Tibial nerve (tissue), 4 donors: Measurements from ENCODE around the gene RENBP. TPM values are rescaled to one million over a fixed set of nuclear protein-coding genes. Genes with fewer than 3 reads are reported as not detected.

Experiments used
- DNase-seq, 2 donors: peaks; one replicate each; pipeline ENCODE4 v3.0.0-alpha.2; 2019; ENCODE audit warnings: low spot score in 2 of 2
- H3K27ac ChIP-seq, 4 donors: fragments of 200-600 bp; sonication (generic) in 3 of 4; one replicate each; pipeline ENCODE4 v1.5.1; 2017 to 2019; ENCODE audit warnings: mild to moderate bottlenecking in 1 of 4
- H3K27me3 ChIP-seq, 2 donors: fragments of 200-600 bp; sonication (generic) in 1 of 2; one replicate each; pipeline versions ENCODE4 v1.5.1 to v1.6.0; 2017 to 2019
- H3K36me3 ChIP-seq, 3 donors: fragments of 200-600 bp; sonication (generic); one replicate each; pipeline ENCODE4 v1.5.1; 2018 to 2019
- H3K4me1 ChIP-seq, 4 donors: fragments of 200-600 bp; sonication (generic) in 3 of 4; one replicate each; pipeline ENCODE4 v1.5.1; 2017 to 2019
- H3K4me3 ChIP-seq, 4 donors: fragments of 200-600 bp; sonication (generic) in 3 of 4; one replicate each; pipeline ENCODE4 v1.5.1; 2017 to 2019; ENCODE audit warnings: mild to moderate bottlenecking in 1 of 4, moderate library complexity in 1 of 4
- H3K9me3 ChIP-seq, 4 donors: fragments of 200-600 bp; sonication (generic) in 3 of 4; one replicate each; pipeline ENCODE4 v1.5.1; 2017 to 2019
- CTCF ChIP-seq, 5 experiments: fragments of 200-600 bp in 3 of 5; fragments of 450-650 bp in 2 of 5; sonication (generic) in 3 of 5; IDR thresholded peaks; one replicate each; pipeline ENCODE4 v1.5.1; 2016 to 2019; ENCODE audit warnings: antibody characterized with exemption in 5 of 5, mild to moderate bottlenecking in 3 of 5, moderate library complexity in 2 of 5
- EP300 ChIP-seq, 2 donors: sonication (generic); formaldehyde crosslinking; IDR thresholded peaks; one replicate each; pipeline ENCODE4 v1.6.1; 2017; ENCODE audit warnings: antibody characterized with exemption in 2 of 2, mild to moderate bottlenecking in 1 of 2
- POLR2A ChIP-seq, 2 donors: fragments of 450-650 bp; IDR thresholded peaks; one replicate each; pipeline ENCODE4 v1.6.1; 2017; ENCODE audit warnings: antibody characterized with exemption in 2 of 2, mild to moderate bottlenecking in 2 of 2, moderate library complexity in 2 of 2
- WGBS, 2 donors: methylation state at CpG; one replicate each; pipeline ENCODE4 v1.1.5; 2018; 5-methylcytosine and 5-hydroxymethylcytosine counted together
- total RNA-seq, 4 donors: library from RNA; depleted of rRNA; stranded (reverse); fragments of >200 nt; gene quantifications; one replicate each; pipeline ENCODE4 v1.1.0, GENCODE V29; 2016

The RENBP gene
- total RNA-seq, 4 donors from 2014 or later: 12.1 to 28.8 (median 17.8) TPM

- Histone ChIP-seq H3K27ac (peak overlapping the region in 3 of 4 donors; percentile 96 to 98 (median 98)), H3K27me3 (no peaks in the 10 kb centered on the region), H3K4me3 (no peak overlapping the region), H3K9me3 (no peaks in the 10 kb centered on the region), H3K36me3 (peaks cover 0 to 15% (median 0%) of the 10 kb centered on the region in 3 donors), H3K4me1 (peaks cover 0 to 52% (median 32%) of the 10 kb centered on the region in 4 donors)
- no peak for DNase-seq
- TF ChIP-seq POLR2A (IDR thresholded peaks at IDR 0.05): no peak
- TF ChIP-seq CTCF (IDR thresholded peaks at IDR 0.05): no peak
- no peak for TF ChIP-seq EP300 (IDR thresholded peaks at IDR 0.05)
- 56 to 67% methylated on average over 16 of the region's 16 CpGs for WGBS, 2 donors
These were observed 23.2 kb upstream of the RENBP start for GRCh38 chrX:153967536-153968224.

GRCh38 chrX:153966841-153967535, 22.5 kb upstream of the RENBP start:
- TF ChIP-seq EP300 (IDR thresholded peaks at IDR 0.05): no peak
- TF ChIP-seq CTCF (IDR thresholded peaks at IDR 0.05): no peak
- TF ChIP-seq POLR2A (IDR thresholded peaks at IDR 0.05): no peak
- Histone ChIP-seq H3K4me3 (no peak overlapping the region), H3K4me1 (peaks cover 0 to 52% (median 32%) of the 10 kb centered on the region in 4 donors), H3K27me3 (no peaks in the 10 kb centered on the region), H3K36me3 (peaks cover 0 to 20% (median 0%) of the 10 kb centered on the region in 3 donors), H3K9me3 (no peaks in the 10 kb centered on the region), H3K27ac (peak overlapping the region; percentile 13 to 98 (median 97))
- no peak for DNase-seq
- 47 to 77% methylated on average over 6 to 14 of the region's 14 CpGs for WGBS, 2 donors

GRCh38 chrX:153966283-153966688, 21.8 kb upstream of the RENBP start:
- H3K4me3 ChIP-seq: no peak overlapping the region
- DNase-seq: no peak
- TF ChIP-seq POLR2A (IDR thresholded peaks at IDR 0.05): no peak
- TF ChIP-seq CTCF (IDR thresholded peaks at IDR 0.05): no peak
- TF ChIP-seq EP300 (IDR thresholded peaks at IDR 0.05): no peak
- H3K27ac ChIP-seq: peak overlapping the region in 3 of 4 donors; percentile 96 to 98 (median 98)
- 27 to 82% methylated on average over 8 to 10 of the region's 15 CpGs for WGBS, 2 donors
- peaks cover 0 to 52% (median 32%) of the 10 kb centered on the region in 4 donors for H3K4me1 ChIP-seq
- H3K9me3 ChIP-seq: no peaks in the 10 kb centered on the region
- no peaks in the 10 kb centered on the region for H3K27me3 ChIP-seq
- H3K36me3 ChIP-seq: peaks cover 0 to 27% (median 0%) of the 10 kb centered on the region in 3 donors

GRCh38 chrX:153965406-153965805, 21.0 kb upstream of the RENBP start:
- Histone ChIP-seq H3K27me3 (no peaks in the 10 kb centered on the region), H3K4me3 (no peak overlapping the region), H3K27ac (peak overlapping the region in 2 of 4 donors; percentile 96 to 98), H3K36me3 (peaks cover 0 to 36% (median 0%) of the 10 kb centered on the region in 3 donors), H3K9me3 (no peaks in the 10 kb centered on the region), H3K4me1 (peaks cover 0 to 52% (median 32%) of the 10 kb centered on the region in 4 donors)
- TF ChIP-seq EP300 (IDR thresholded peaks at IDR 0.05): no peak
- DNase-seq: no peak
- 33 to 81% methylated on average over 3 to 5 of the region's 5 CpGs for WGBS, 2 donors

GRCh38 chrX:153964105-153964504, 19.7 kb upstream of the RENBP start:
- no peak for DNase-seq
- WGBS, 2 donors: 70 to 87% methylated on average over 2 to 14 of the region's 14 CpGs
- H3K27me3 ChIP-seq: no peaks in the 10 kb centered on the region
- peaks cover 0 to 46% (median 29%) of the 10 kb centered on the region in 4 donors for H3K4me1 ChIP-seq
- H3K36me3 ChIP-seq: peaks cover 0 to 49% (median 3%) of the 10 kb centered on the region in 3 donors
- no peak overlapping the region for H3K4me3 ChIP-seq
- no peak for TF ChIP-seq EP300 (IDR thresholded peaks at IDR 0.05)
- TF ChIP-seq CTCF (IDR thresholded peaks at IDR 0.05): no peak
- no peak for TF ChIP-seq POLR2A (IDR thresholded peaks at IDR 0.05)
- H3K27ac ChIP-seq: peak overlapping the region in 2 of 4 donors; percentile 70 to 96
- H3K9me3 ChIP-seq: no peaks in the 10 kb centered on the region
